IMR-90 (cell line): ENCODE measurements around the gene OR13D1. TPM values are rescaled to one million over a fixed set of nuclear protein-coding genes. Genes with fewer than 3 reads are reported as not detected.

Source experiments
- polyA plus RNA-seq, 3 experiments: library from polyadenylated mRNA; depleted of rRNA; stranded (reverse); fragments of >200 nt; gene quantifications; 2 replicates each; pipeline ENCODE4 v1.2.3, GENCODE V29; 2012; ENCODE audit warnings: low replicate concordance in 1 of 3
- total RNA-seq: library from RNA; depleted of rRNA; stranded (reverse); fragments of >200 nt; gene quantifications from 2 replicates; pipeline ENCODE4 v1.2.3, GENCODE V29; 2012; rRNA removed

OR13D1 gene
- total and polyA plus RNA-seq, 2 of the 4 experiments (the other 2 are of a cell fraction), result not detected

Other genes with a start within 250 kb of the OR13D1 start
- gene OR13F1, start 190.3 kb upstream of the OR13D1 start, total RNA-seq, result not detected in 2 replicates
- not detected in 2 replicates for gene OR13F1, start 190.3 kb upstream of the OR13D1 start, polyA plus RNA-seq (2012; rRNA removed)
- not detected in 2 replicates for gene OR13C4, start 167.3 kb upstream of the OR13D1 start, total RNA-seq
- not detected in 2 replicates for gene OR13C4, start 167.3 kb upstream of the OR13D1 start, polyA plus RNA-seq (2012; rRNA removed)
- not detected in 2 replicates for gene OR13C3, start 157.7 kb upstream of the OR13D1 start, total RNA-seq
- gene OR13C3, start 157.7 kb upstream of the OR13D1 start, polyA plus RNA-seq (2012; rRNA removed), result not detected in 2 replicates
- gene OR13C8, start 125.3 kb upstream of the OR13D1 start, total RNA-seq, result not detected in 2 replicates
- not detected in 2 replicates for gene OR13C8, start 125.3 kb upstream of the OR13D1 start, polyA plus RNA-seq (2012; rRNA removed)
- gene OR13C5, start 95.1 kb upstream of the OR13D1 start, total RNA-seq, result not detected in 2 replicates
- not detected in 2 replicates for gene OR13C5, start 95.1 kb upstream of the OR13D1 start, polyA plus RNA-seq (2012; rRNA removed)
- not detected in 2 replicates for gene OR13C2, start 88.9 kb upstream of the OR13D1 start, total RNA-seq
- gene OR13C2, start 88.9 kb upstream of the OR13D1 start, polyA plus RNA-seq (2012; rRNA removed), result not detected in 2 replicates
- not detected in 2 replicates for gene OR13C9, start 76.3 kb upstream of the OR13D1 start, total RNA-seq
- gene OR13C9, start 76.3 kb upstream of the OR13D1 start, polyA plus RNA-seq (2012; rRNA removed), result not detected in 2 replicates
- gene NIPSNAP3A, start 53.2 kb downstream of the OR13D1 start, total RNA-seq, result 32.1 and 40.0 TPM in 2 replicates
- 16.2 and 21.4 TPM in 2 replicates for gene NIPSNAP3A, start 53.2 kb downstream of the OR13D1 start, polyA plus RNA-seq (2012; rRNA removed)
- gene NIPSNAP3B, start 69.6 kb downstream of the OR13D1 start, total RNA-seq, result 0.18 and 0.28 TPM in 2 replicates
- gene NIPSNAP3B, start 69.6 kb downstream of the OR13D1 start, polyA plus RNA-seq (2012; rRNA removed), result 0.24 and 0.33 TPM in 2 replicates
- 43.6 and 52.2 TPM in 2 replicates for gene ABCA1, start 233.6 kb downstream of the OR13D1 start, total RNA-seq
- 4.3 and 5.8 TPM in 2 replicates for gene ABCA1, start 233.6 kb downstream of the OR13D1 start, polyA plus RNA-seq (2012; rRNA removed)